ENCODE results near the gene HSPB1.
A peak's percentile ranks its signal among the peaks of the same experiment; 100 is the strongest.
"Not testable (repeated sequence)": the region's sequence is repeated elsewhere in the genome, so short reads cannot be mapped to it uniquely, and the experiment has no call there.

Gene HSPB1

DNA sequence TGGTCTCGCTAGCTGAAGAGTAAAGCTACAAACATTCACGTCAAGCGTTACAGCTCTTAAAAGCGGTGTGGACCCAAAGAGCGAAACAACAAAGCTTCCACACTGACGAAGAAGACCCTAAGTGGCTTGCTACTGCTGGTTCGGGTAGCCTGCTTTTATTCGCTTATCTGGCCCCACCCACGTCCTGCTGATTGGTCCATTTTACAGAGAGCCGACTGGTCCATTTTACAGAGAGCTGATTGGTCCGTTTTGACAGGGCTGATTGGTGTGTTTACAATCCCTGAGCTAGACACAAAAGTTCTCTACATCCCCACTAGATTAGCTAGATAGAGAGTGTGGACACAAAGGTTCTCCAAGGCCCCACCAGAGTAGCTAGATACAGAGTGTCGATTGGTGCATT lies 6.4 kb downstream of the HSPB1 start:
- not testable (repeated sequence) for H3K9ac ChIP-seq (ENCODE audit: low read depth in 1 of 2, low read length in 2 of 2); H3K27me3 ChIP-seq (ENCODE audit: control insufficient read depth in 2 of 2, insufficient read depth in 2 of 2, low read length in 2 of 2); H3K4me3 ChIP-seq (ENCODE audit: low read length in 2 of 2); H3K9me3 ChIP-seq (ENCODE audit: control insufficient read depth in 2 of 2, low read length in 2 of 2); H3K36me3 ChIP-seq (ENCODE audit: control insufficient read depth in 2 of 2, insufficient read depth in 2 of 2, low read length in 2 of 2); H3K27ac ChIP-seq (ENCODE audit: low read depth in 2 of 2, low read length in 2 of 2)
- H3K4me1 ChIP-seq (ENCODE audit: control insufficient read depth in 2 of 2, insufficient read depth in 2 of 2, low read length in 2 of 2) = peaks cover 9 to 12% of the 10 kb centered on the region in 2 donors

GRCh38 chr7:76309341-76310101 lies 7.0 kb downstream of the HSPB1 start:
- not testable (repeated sequence) for H3K27ac ChIP-seq (ENCODE audit: low read depth in 2 of 2, low read length in 2 of 2); H3K36me3 ChIP-seq (ENCODE audit: control insufficient read depth in 2 of 2, insufficient read depth in 2 of 2, low read length in 2 of 2); H3K27me3 ChIP-seq (ENCODE audit: control insufficient read depth in 2 of 2, insufficient read depth in 2 of 2, low read length in 2 of 2); H3K9me3 ChIP-seq (ENCODE audit: control insufficient read depth in 2 of 2, low read length in 2 of 2); H3K4me3 ChIP-seq (ENCODE audit: low read length in 2 of 2); H3K9ac ChIP-seq (ENCODE audit: low read depth in 1 of 2, low read length in 2 of 2)
- H3K4me1 ChIP-seq (ENCODE audit: control insufficient read depth in 2 of 2, insufficient read depth in 2 of 2, low read length in 2 of 2) = peaks cover 12 to 13% of the 10 kb centered on the region in 2 donors

GRCh38 chr7:76310102-76310957 lies 7.9 kb downstream of the HSPB1 start:
- Histone ChIP-seq H3K36me3 (ENCODE audit: control insufficient read depth in 2 of 2, insufficient read depth in 2 of 2, low read length in 2 of 2) (no peaks in the 10 kb centered on the region), H3K4me3 (ENCODE audit: low read length in 2 of 2) (no peak overlapping the region), H3K27ac (ENCODE audit: low read depth in 2 of 2, low read length in 2 of 2) (peak overlapping the region; percentile 23 to 40), H3K27me3 (ENCODE audit: control insufficient read depth in 2 of 2, insufficient read depth in 2 of 2, low read length in 2 of 2) (no peaks in the 10 kb centered on the region), H3K9ac (ENCODE audit: low read depth in 1 of 2, low read length in 2 of 2) (peak overlapping the region in 1 of 2 donors; percentile 8), H3K4me1 (ENCODE audit: control insufficient read depth in 2 of 2, insufficient read depth in 2 of 2, low read length in 2 of 2) (peaks cover 12 to 13% of the 10 kb centered on the region in 2 donors), H3K9me3 (ENCODE audit: control insufficient read depth in 2 of 2, low read length in 2 of 2) (no peaks in the 10 kb centered on the region)

GRCh38 chr7:76311838-76312237 lies 9.4 kb downstream of the HSPB1 start:
- not testable (repeated sequence) for H3K27ac ChIP-seq (ENCODE audit: low read depth in 2 of 2, low read length in 2 of 2); H3K9me3 ChIP-seq (ENCODE audit: control insufficient read depth in 2 of 2, low read length in 2 of 2); H3K27me3 ChIP-seq (ENCODE audit: control insufficient read depth in 2 of 2, insufficient read depth in 2 of 2, low read length in 2 of 2); H3K9ac ChIP-seq (ENCODE audit: low read depth in 1 of 2, low read length in 2 of 2); H3K36me3 ChIP-seq (ENCODE audit: control insufficient read depth in 2 of 2, insufficient read depth in 2 of 2, low read length in 2 of 2); H3K4me3 ChIP-seq (ENCODE audit: low read length in 2 of 2)
- H3K4me1 ChIP-seq (ENCODE audit: control insufficient read depth in 2 of 2, insufficient read depth in 2 of 2, low read length in 2 of 2) = peaks cover 11 to 13% of the 10 kb centered on the region in 2 donors

GRCh38 chr7:76314042-76314721 lies 11.7 kb downstream of the HSPB1 start:
- Histone ChIP-seq H3K9ac (ENCODE audit: low read depth in 1 of 2, low read length in 2 of 2) (no peak overlapping the region), H3K4me3 (ENCODE audit: low read length in 2 of 2) (no peak overlapping the region), H3K36me3 (ENCODE audit: control insufficient read depth in 2 of 2, insufficient read depth in 2 of 2, low read length in 2 of 2) (no peaks in the 10 kb centered on the region), H3K27ac (ENCODE audit: low read depth in 2 of 2, low read length in 2 of 2) (no peak overlapping the region), H3K9me3 (ENCODE audit: control insufficient read depth in 2 of 2, low read length in 2 of 2) (no peaks in the 10 kb centered on the region), H3K27me3 (ENCODE audit: control insufficient read depth in 2 of 2, insufficient read depth in 2 of 2, low read length in 2 of 2) (no peaks in the 10 kb centered on the region), H3K4me1 (ENCODE audit: control insufficient read depth in 2 of 2, insufficient read depth in 2 of 2, low read length in 2 of 2) (peaks cover 20% of the 10 kb centered on the region in 2 donors)

- H3K27ac ChIP-seq (ENCODE audit: low read depth in 2 of 2, low read length in 2 of 2); H3K36me3 ChIP-seq (ENCODE audit: control insufficient read depth in 2 of 2, insufficient read depth in 2 of 2, low read length in 2 of 2); H3K9me3 ChIP-seq (ENCODE audit: control insufficient read depth in 2 of 2, low read length in 2 of 2); H3K4me3 ChIP-seq (ENCODE audit: low read length in 2 of 2); H3K27me3 ChIP-seq (ENCODE audit: control insufficient read depth in 2 of 2, insufficient read depth in 2 of 2, low read length in 2 of 2); H3K9ac ChIP-seq (ENCODE audit: low read depth in 1 of 2, low read length in 2 of 2): not testable (repeated sequence)
- peaks cover 20 to 22% of the 10 kb centered on the region in 2 donors for H3K4me1 ChIP-seq (ENCODE audit: control insufficient read depth in 2 of 2, insufficient read depth in 2 of 2, low read length in 2 of 2)
Measured at GRCh38 chr7:76314740-76315139, 12.3 kb downstream of the HSPB1 start.

DNA sequence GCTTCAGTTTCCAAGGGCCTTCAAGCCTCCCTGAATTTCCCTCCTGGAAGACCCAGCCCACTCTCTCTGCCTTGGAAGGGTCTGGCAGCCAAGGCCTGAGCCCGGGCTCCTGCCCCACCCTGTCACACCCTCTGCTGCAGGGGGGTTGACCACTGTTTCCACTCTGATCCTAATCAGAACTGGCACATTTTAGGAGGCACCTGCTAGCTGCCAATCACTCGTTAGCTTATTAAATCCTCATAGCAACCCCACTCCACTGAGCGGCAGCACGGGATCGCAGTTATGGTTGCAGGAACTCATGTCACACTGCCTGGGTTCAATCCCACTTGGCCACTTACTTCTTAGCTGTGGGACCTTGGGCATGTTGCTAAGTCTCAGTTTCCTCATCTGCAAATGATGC lies 12.9 kb downstream of the HSPB1 start:
- Histone ChIP-seq H3K27me3 (ENCODE audit: control insufficient read depth in 2 of 2, insufficient read depth in 2 of 2, low read length in 2 of 2) (no peaks in the 10 kb centered on the region), H3K9me3 (ENCODE audit: control insufficient read depth in 2 of 2, low read length in 2 of 2) (no peaks in the 10 kb centered on the region), H3K4me3 (ENCODE audit: low read length in 2 of 2) (no peak overlapping the region), H3K9ac (ENCODE audit: low read depth in 1 of 2, low read length in 2 of 2) (no peak overlapping the region), H3K4me1 (ENCODE audit: control insufficient read depth in 2 of 2, insufficient read depth in 2 of 2, low read length in 2 of 2) (peaks cover 18 to 20% of the 10 kb centered on the region in 2 donors), H3K27ac (ENCODE audit: low read depth in 2 of 2, low read length in 2 of 2) (no peak overlapping the region), H3K36me3 (ENCODE audit: control insufficient read depth in 2 of 2, insufficient read depth in 2 of 2, low read length in 2 of 2) (no peaks in the 10 kb centered on the region)

DNA sequence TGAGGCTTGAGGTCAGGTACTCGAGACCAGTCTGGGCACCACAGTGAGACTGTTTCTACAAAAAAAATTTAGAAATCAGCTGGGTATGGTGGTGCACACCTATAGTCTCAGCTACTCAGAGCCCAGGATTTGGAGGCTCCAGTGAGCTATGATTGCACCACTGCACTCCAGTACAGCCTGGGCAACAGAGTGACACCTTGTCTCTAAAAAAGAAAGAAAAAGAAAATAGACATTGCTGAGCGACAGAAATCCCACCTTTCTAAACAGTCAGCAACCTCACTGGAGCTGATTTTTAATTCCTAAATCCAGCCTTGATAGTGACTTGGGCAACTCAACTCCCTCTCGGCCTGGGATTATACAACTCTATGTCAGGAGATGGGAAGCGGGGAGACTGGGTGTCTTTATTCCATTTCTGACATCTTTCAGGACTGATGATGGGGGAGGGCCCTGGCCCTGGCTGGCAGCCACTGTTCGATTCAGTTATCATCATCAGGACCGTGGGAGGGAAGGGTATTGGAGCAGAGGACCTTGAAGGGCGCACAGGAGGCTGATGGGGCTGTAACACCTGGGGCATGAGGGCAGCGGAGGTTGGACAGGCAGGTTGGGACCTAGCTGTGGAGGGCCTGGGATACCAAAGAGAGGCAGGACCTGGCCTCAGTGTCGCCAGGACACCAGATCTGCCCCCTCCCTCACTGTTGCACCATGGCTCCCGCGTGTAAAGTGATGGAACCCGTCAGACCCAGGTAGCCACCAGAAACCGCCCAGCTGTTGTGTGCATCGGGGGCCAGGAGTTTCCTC lies 14.7 kb downstream of the HSPB1 start:
- Histone ChIP-seq H3K9ac (ENCODE audit: low read depth in 1 of 2, low read length in 2 of 2) (peak overlapping the region; percentile 88 to 93), H3K27me3 (ENCODE audit: control insufficient read depth in 2 of 2, insufficient read depth in 2 of 2, low read length in 2 of 2) (no peaks in the 10 kb centered on the region), H3K27ac (ENCODE audit: low read depth in 2 of 2, low read length in 2 of 2) (peak overlapping the region; percentile 96 to 97), H3K9me3 (ENCODE audit: control insufficient read depth in 2 of 2, low read length in 2 of 2) (no peaks in the 10 kb centered on the region), H3K4me1 (ENCODE audit: control insufficient read depth in 2 of 2, insufficient read depth in 2 of 2, low read length in 2 of 2) (peaks cover 13 to 16% of the 10 kb centered on the region in 2 donors), H3K36me3 (ENCODE audit: control insufficient read depth in 2 of 2, insufficient read depth in 2 of 2, low read length in 2 of 2) (no peaks in the 10 kb centered on the region), H3K4me3 (ENCODE audit: low read length in 2 of 2) (peak overlapping the region; percentile 89 to 91)

DNA sequence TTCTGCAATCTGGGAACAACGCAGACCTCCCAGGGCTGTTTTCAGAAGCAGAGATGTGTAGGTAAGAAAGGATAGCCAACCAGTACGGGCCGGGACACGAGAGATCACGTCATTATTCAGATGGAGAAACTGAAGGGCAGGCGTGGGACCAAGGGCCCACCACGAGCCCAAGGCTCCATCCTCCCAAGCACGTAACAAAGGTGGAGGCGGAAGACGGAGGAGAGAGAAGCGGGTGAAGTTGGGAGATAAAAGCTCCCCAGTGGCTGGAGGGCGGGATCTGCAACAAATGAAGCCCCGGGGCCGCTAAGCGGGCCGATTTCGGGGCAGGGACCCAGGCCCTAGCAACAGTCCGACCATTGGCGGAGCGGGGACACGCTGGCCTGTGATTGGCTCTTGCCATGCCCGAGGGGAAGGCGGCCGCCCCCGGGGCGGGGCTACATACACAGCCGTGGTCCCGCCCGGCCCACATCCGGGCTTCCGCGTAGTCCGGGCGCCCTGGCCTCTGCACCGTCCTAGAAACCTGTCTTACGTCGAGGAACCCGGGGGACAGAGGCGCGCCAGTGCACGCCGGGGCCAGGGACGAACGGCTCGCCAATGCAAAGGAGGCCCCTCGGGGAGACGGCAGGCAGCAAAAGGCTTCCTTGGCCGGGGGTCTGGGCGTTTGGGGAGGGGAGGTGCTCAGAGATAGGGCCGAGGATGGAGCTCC lies 15.5 kb downstream of the HSPB1 start:
- Histone ChIP-seq H3K27me3 (ENCODE audit: control insufficient read depth in 2 of 2, insufficient read depth in 2 of 2, low read length in 2 of 2) (no peaks in the 10 kb centered on the region), H3K27ac (ENCODE audit: low read depth in 2 of 2, low read length in 2 of 2) (peak overlapping the region; percentile 96 to 97), H3K9me3 (ENCODE audit: control insufficient read depth in 2 of 2, low read length in 2 of 2) (no peaks in the 10 kb centered on the region), H3K9ac (ENCODE audit: low read depth in 1 of 2, low read length in 2 of 2) (peak overlapping the region; percentile 93 to 95), H3K36me3 (ENCODE audit: control insufficient read depth in 2 of 2, insufficient read depth in 2 of 2, low read length in 2 of 2) (no peaks in the 10 kb centered on the region), H3K4me3 (ENCODE audit: low read length in 2 of 2) (peak overlapping the region; percentile 89 to 91), H3K4me1 (ENCODE audit: control insufficient read depth in 2 of 2, insufficient read depth in 2 of 2, low read length in 2 of 2) (peaks cover 13 to 16% of the 10 kb centered on the region in 2 donors)

All from mucosa of rectum (tissue), 2 donors.